Lung (tissue), 12 donors: ENCODE measurements around the gene ADCYAP1R1. TPM values are rescaled to one million over a fixed set of nuclear protein-coding genes. Genes with fewer than 3 reads are reported as not detected.

Source experiments
- ATAC-seq: fragments of 200-7000 bp; cut with Tn5 transposase; one replicate; pipeline ENCODE4 v1.9.1; 2020; ENCODE audit warnings: moderate number of reproducible peaks; ENCODE audit not compliant: insufficient read depth, low FRiP score
- DNase-seq, 3 donors: peaks; one replicate each; pipeline ENCODE4 v3.0.0-alpha.2; 2013 to 2017
- H3K27ac ChIP-seq, 2 donors: one replicate each; pipeline ENCODE4 v1.5.1; 2013; ENCODE audit warnings: mild to moderate bottlenecking in 2 of 2, moderate library complexity in 2 of 2, control low read depth in 1 of 2, inconsistent platforms in 1 of 2, low read depth in 1 of 2, low read length in 1 of 2
- H3K27me3 ChIP-seq, 3 donors: one replicate each; pipeline ENCODE4 v1.5.1; 2013; ENCODE audit warnings: low read length in 2 of 3; ENCODE audit not compliant: control insufficient read depth in 3 of 3, insufficient read depth in 3 of 3
- H3K36me3 ChIP-seq, 4 donors: one replicate each; pipeline ENCODE4 v1.5.1; 2013; ENCODE audit warnings: low read length in 4 of 4, mild to moderate bottlenecking in 1 of 4, moderate library complexity in 1 of 4; ENCODE audit not compliant: control insufficient read depth in 4 of 4, insufficient read depth in 4 of 4
- H3K4me1 ChIP-seq, 5 donors: one replicate each; pipeline ENCODE4 v1.5.1; 2013; ENCODE audit warnings: low read length in 5 of 5, mild to moderate bottlenecking in 2 of 5, moderate library complexity in 1 of 5; ENCODE audit not compliant: control insufficient read depth in 5 of 5, insufficient read depth in 5 of 5
- H3K4me3 ChIP-seq: one replicate; pipeline ENCODE4 v1.5.1; 2013; ENCODE audit warnings: mild to moderate bottlenecking, control low read depth, moderate library complexity
- H3K9ac ChIP-seq, 2 donors: one replicate each; pipeline ENCODE4 v1.5.1; 2013; ENCODE audit warnings: low read length in 2 of 2, control low read depth in 1 of 2; ENCODE audit not compliant: insufficient read depth in 1 of 2
- H3K9me3 ChIP-seq, 4 donors: one replicate each; pipeline ENCODE4 v1.5.1; 2013; ENCODE audit warnings: low read length in 3 of 4, mild to moderate bottlenecking in 1 of 4, moderate library complexity in 1 of 4; ENCODE audit not compliant: control insufficient read depth in 4 of 4, insufficient read depth in 3 of 4
- WGBS, 2 donors: extraction: QIAGEN DNeasy Blood & Tissue Kit; methylation state at CpG; one replicate each; pipeline ENCODE4 v1.1.7; 2013; 5-methylcytosine and 5-hydroxymethylcytosine counted together
- polyA plus RNA-seq, 2 donors: library from polyadenylated mRNA; stranded (reverse); fragments of 200-250 nt; gene quantifications; one replicate each; pipeline ENCODE4 v1.2.1, GENCODE V29; 2013
- total RNA-seq, 2 donors: library from RNA; depleted of rRNA in 1 of 2; stranded (reverse); fragments of >200 nt in 1 of 2; gene quantifications; one replicate each; pipeline ENCODE4 v1.2.1, GENCODE V29; 2014 to 2021
- TF ChIP-seq, protein P1 (sequence below): IDR thresholded peaks from 2 replicates; pipeline ENCODE4 v1.5.1; 2012; ENCODE audit warnings: mild to moderate bottlenecking; ENCODE audit errors: control extremely low read depth, extremely low read depth
- donor health status: control.
- donor health status: control.
- donor health status: Bipolar disorder and iron deficiency.
- donor health status: healthy.
- donor health status: DM: yes; HTN: yes; CAD: no.

The ADCYAP1R1 gene
- total and polyA plus RNA-seq, 4 donors: 0.14 to 1.00 (median 0.39) TPM

DNA sequence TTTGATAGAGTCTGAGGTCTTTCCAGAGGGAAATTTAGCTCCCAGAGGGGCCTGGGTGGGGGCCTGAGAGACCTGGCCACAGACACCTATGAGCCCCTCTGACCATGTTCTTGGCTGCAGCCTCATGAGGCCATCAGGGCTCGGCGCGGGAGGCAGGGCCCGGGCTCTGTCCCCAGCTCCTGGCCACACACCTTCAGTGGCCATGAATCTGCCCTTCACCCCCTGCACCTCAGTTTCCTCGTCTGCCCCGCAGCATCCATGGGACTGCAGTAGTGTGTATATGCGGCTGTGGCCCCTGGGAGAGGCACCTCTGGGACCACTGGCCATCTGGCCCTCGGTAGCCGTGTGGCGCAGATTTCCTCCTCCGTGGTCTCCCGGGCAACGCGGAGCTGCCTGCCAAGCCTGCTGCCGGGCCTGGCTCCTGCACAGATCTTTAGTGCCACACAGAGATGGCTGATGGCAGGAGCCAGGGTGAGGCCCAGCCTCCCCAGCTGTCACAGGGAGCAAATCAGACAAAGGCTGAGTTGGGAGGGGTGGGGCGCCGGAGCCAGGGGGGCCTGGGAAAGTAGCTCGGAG is 23.6 kb upstream of the ADCYAP1R1 start:
- TF ChIP-seq, protein P1, sequence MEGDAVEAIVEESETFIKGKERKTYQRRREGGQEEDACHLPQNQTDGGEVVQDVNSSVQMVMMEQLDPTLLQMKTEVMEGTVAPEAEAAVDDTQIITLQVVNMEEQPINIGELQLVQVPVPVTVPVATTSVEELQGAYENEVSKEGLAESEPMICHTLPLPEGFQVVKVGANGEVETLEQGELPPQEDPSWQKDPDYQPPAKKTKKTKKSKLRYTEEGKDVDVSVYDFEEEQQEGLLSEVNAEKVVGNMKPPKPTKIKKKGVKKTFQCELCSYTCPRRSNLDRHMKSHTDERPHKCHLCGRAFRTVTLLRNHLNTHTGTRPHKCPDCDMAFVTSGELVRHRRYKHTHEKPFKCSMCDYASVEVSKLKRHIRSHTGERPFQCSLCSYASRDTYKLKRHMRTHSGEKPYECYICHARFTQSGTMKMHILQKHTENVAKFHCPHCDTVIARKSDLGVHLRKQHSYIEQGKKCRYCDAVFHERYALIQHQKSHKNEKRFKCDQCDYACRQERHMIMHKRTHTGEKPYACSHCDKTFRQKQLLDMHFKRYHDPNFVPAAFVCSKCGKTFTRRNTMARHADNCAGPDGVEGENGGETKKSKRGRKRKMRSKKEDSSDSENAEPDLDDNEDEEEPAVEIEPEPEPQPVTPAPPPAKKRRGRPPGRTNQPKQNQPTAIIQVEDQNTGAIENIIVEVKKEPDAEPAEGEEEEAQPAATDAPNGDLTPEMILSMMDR: no peak
- H3K27ac ChIP-seq: no peak overlapping the region
- WGBS, 2 donors: 92 to 94% methylated on average over 16 to 18 of the region's 18 CpGs
- no peaks in the 10 kb centered on the region for H3K36me3 ChIP-seq
- ATAC-seq: no peak
- H3K4me3 ChIP-seq: no peak overlapping the region
- H3K9me3 ChIP-seq: no peaks in the 10 kb centered on the region
- H3K9ac ChIP-seq: no peak overlapping the region
- no peak for DNase-seq
- peaks cover 0 to 15% (median 5%) of the 10 kb centered on the region in 5 donors for H3K4me1 ChIP-seq
- peaks cover 0 to 2% (median 0%) of the 10 kb centered on the region in 3 donors for H3K27me3 ChIP-seq

DNA sequence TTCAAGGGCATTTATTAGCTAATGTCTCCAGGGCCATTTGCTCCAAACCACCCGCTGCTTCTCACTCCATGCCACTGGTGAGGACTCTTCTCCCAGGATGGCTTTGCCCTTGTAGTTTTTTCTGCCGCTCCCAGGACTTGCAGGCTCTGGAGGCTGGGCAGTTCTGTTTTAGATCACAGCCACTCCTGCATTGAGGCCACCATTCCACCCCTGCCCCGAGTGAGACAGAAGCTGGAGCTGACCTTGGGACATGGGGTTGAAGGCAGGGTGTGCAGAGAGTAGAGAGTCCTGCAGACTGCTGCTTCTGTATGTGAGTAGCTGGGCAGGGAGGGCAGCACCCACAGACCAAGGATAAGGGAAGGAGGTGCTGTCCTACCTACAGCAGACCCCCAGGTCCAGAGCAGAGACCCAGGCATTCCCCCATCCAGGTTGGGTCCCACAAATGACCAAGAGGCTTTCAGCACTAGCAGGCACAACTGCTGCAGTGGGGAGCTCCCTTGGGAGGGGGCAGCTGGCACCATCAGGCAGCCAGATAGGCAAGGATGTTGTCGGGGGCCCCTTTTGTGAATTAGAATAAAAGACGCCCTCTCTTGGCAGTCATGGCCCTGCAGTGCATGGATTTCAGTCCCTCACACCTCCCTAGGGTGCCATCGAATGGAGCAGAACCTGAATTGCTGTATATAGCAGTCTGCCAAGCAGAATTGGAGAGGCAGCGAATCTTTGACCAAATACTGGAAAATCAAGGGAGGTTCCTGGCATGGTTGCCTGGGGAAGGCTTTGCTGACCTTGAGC is 22.7 kb upstream of the ADCYAP1R1 start:
- ATAC-seq (no peak), DNase-seq (no peak)
- Histone ChIP-seq H3K9ac (no peak overlapping the region), H3K4me1 (peaks cover 0 to 15% (median 5%) of the 10 kb centered on the region in 5 donors), H3K27ac (no peak overlapping the region), H3K27me3 (peaks cover 0 to 2% (median 0%) of the 10 kb centered on the region in 3 donors), H3K9me3 (no peaks in the 10 kb centered on the region), H3K36me3 (no peaks in the 10 kb centered on the region), H3K4me3 (no peak overlapping the region)
- WGBS, 2 donors: 87 to 88% methylated on average over 7 of the region's 7 CpGs
- TF ChIP-seq, protein P1: no peak

GRCh38 chr7:31033674-31034300 is 18.3 kb upstream of the ADCYAP1R1 start:
- peaks cover 0 to 2% (median 0%) of the 10 kb centered on the region in 3 donors for H3K27me3 ChIP-seq
- H3K9ac ChIP-seq: no peak overlapping the region
- H3K27ac ChIP-seq: no peak overlapping the region
- TF ChIP-seq, protein P1: no peak
- no peak for DNase-seq
- H3K4me1 ChIP-seq: no peaks in the 10 kb centered on the region
- H3K9me3 ChIP-seq: no peaks in the 10 kb centered on the region
- H3K36me3 ChIP-seq: no peaks in the 10 kb centered on the region
- whole genome bisulfite sequencing, 2 donors: 82 to 83% methylated on average over 5 of the region's 5 CpGs
- H3K4me3 ChIP-seq: no peak overlapping the region
- no peak for ATAC-seq
